Lower lobe of right lung (tissue), 2 donors: ENCODE results near the gene HIKESHI. TPM values are rescaled to one million over a fixed set of nuclear protein-coding genes. Genes with fewer than 3 reads are reported as not detected.
"Not testable (repeated sequence)": the region's sequence is repeated elsewhere in the genome, so short reads cannot be mapped to it uniquely, and the experiment has no call there.

Source experiments
- ATAC-seq, 2 donors: fragments of 200-7000 bp; cut with Tn5 transposase; one replicate each; pipeline ENCODE4 v1.9.1; 2020 to 2022; ENCODE audit warnings: mild to moderate bottlenecking in 2 of 2, moderate library complexity in 2 of 2
- DNase-seq: peaks from one replicate; pipeline ENCODE4 v3.0.0-alpha.2; 2020
- H3K27ac ChIP-seq: fragments of 200-600 bp; one replicate; pipeline ENCODE4 v1.8.0; 2022
- H3K27me3 ChIP-seq: fragments of 200-600 bp; one replicate; pipeline ENCODE4 v1.8.0; 2022; ENCODE audit warnings: low read depth
- H3K36me3 ChIP-seq: fragments of 200-600 bp; one replicate; pipeline ENCODE4 v1.8.0; 2022; ENCODE audit warnings: mild to moderate bottlenecking
- H3K4me1 ChIP-seq: fragments of 200-600 bp; one replicate; pipeline ENCODE4 v1.8.0; 2022
- H3K4me3 ChIP-seq: fragments of 200-600 bp; one replicate; pipeline ENCODE4 v1.8.0; 2022; ENCODE audit warnings: mild to moderate bottlenecking
- H3K9me3 ChIP-seq: fragments of 200-600 bp; one replicate; pipeline ENCODE4 v1.8.0; 2022
- CTCF ChIP-seq: fragments of 200-600 bp; IDR thresholded peaks from one replicate; pipeline ENCODE4 v1.8.0; 2022; ENCODE audit warnings: antibody characterized with exemption, mild to moderate bottlenecking
- intact Hi-C: fragments of 100-400 bp; cut with DNase I; formaldehyde crosslinking; loops from one replicate; pipeline ENCODE4 v1.11.0; 2022
- total RNA-seq: library from RNA; stranded (reverse); fragmentation: NEBNext Ultra II Directional; extraction: Animal tissue kit (Norgen Biotek cat#: 25700); gene quantifications from one replicate; pipeline ENCODE4 v1.2.1, GENCODE V29; 2021
- donor health status: DM: no; HTN: yes; CAD: no; lungs with severe emphysema.

Gene HIKESHI
- total RNA-seq, 1 donor from 2014 or later, result 29.5 TPM

GRCh38 chr11:86335131-86335767, 33.2 kb downstream of the HIKESHI start:
- Histone ChIP-seq H3K27me3 (no peaks in the 10 kb centered on the region), H3K4me1 (no peaks in the 10 kb centered on the region), H3K36me3 (peaks cover 39% of the 10 kb centered on the region), H3K27ac (no peak overlapping the region), H3K4me3 (no peak overlapping the region), H3K9me3 (no peaks in the 10 kb centered on the region)
- intact Hi-C loops, result no loop called here
- no peak for TF ChIP-seq CTCF
- DNase-seq, result no peak
- no peak for ATAC-seq

GRCh38 chr11:86337227-86337626, 35.2 kb downstream of the HIKESHI start:
- TF ChIP-seq CTCF, result no peak
- intact Hi-C loops, result no loop called here
- H3K4me3 ChIP-seq, result no peak overlapping the region
- DNase-seq, result no peak
- H3K27ac ChIP-seq, result no peak overlapping the region
- H3K27me3 ChIP-seq, result no peaks in the 10 kb centered on the region
- no peaks in the 10 kb centered on the region for H3K9me3 ChIP-seq
- H3K36me3 ChIP-seq, result peaks cover 35% of the 10 kb centered on the region
- no peak for ATAC-seq
- H3K4me1 ChIP-seq, result no peaks in the 10 kb centered on the region

- no peak for ATAC-seq
- no peak for DNase-seq
- no peak overlapping the region for H3K27ac ChIP-seq
These were observed 39.3 kb downstream of the HIKESHI start for GRCh38 chr11:86341382-86341781.

GRCh38 chr11:86346513-86346912, 44.5 kb downstream of the HIKESHI start:
- Histone ChIP-seq H3K4me3 (no peak overlapping the region), H3K4me1 (no peaks in the 10 kb centered on the region), H3K36me3 (peaks cover 29% of the 10 kb centered on the region), H3K9me3 (no peaks in the 10 kb centered on the region), H3K27me3 (no peaks in the 10 kb centered on the region), H3K27ac (no peak overlapping the region)
- no peak for ATAC-seq
- intact Hi-C loops, result no loop called here
- no peak for DNase-seq
- TF ChIP-seq CTCF, result no peak

More at GRCh38 chr11:86341382-86341781, 39.3 kb downstream of the HIKESHI start:
- intact Hi-C loops, result no loop called here
- H3K4me1 ChIP-seq, result no peaks in the 10 kb centered on the region
- H3K4me3 ChIP-seq, result no peak overlapping the region
- no peak for TF ChIP-seq CTCF
- no peaks in the 10 kb centered on the region for H3K9me3 ChIP-seq
- no peaks in the 10 kb centered on the region for H3K27me3 ChIP-seq
- H3K36me3 ChIP-seq, result peaks cover 40% of the 10 kb centered on the region

GRCh38 chr11:86355256-86355655, 53.2 kb downstream of the HIKESHI start:
- H3K9me3 ChIP-seq, result no peaks in the 10 kb centered on the region
- no peak for TF ChIP-seq CTCF
- no peak overlapping the region for H3K27ac ChIP-seq
- intact Hi-C loops, result no loop called here
- no peaks in the 10 kb centered on the region for H3K4me1 ChIP-seq
- no peaks in the 10 kb centered on the region for H3K27me3 ChIP-seq
- DNase-seq (no peak), ATAC-seq (no peak)
- no peak overlapping the region for H3K4me3 ChIP-seq
- no peaks in the 10 kb centered on the region for H3K36me3 ChIP-seq

GRCh38 chr11:86357412-86357811, 55.4 kb downstream of the HIKESHI start:
- DNase-seq, H3K27ac ChIP-seq, ATAC-seq, H3K4me3 ChIP-seq, intact Hi-C loops, H3K36me3 ChIP-seq, H3K9me3 ChIP-seq, H3K27me3 ChIP-seq, H3K4me1 ChIP-seq: not testable (repeated sequence)
